HL-60 (cell line): Measurements from ENCODE around the gene C21orf58.

Experiments
- DNase-seq, 2 experiments: peaks; one replicate each; pipeline ENCODE4 v3.0.0-alpha.2; 2010 to 2020; ENCODE audit warnings: low read depth in 1 of 2, low spot score in 1 of 2
- H3K27ac ChIP-seq: fragments of 250-450 bp; sonication (Bioruptor Pico); replicated peaks from 2 replicates; pipeline ENCODE4 v1.5.1; 2020; ENCODE audit warnings: mild to moderate bottlenecking, moderate library complexity
- H3K27me3 ChIP-seq: fragments of 250-450 bp; sonication (Bioruptor Pico); 2 replicates; pipeline ENCODE4 v1.5.1; 2021; ENCODE audit warnings: mild to moderate bottlenecking, moderate library complexity; ENCODE audit not compliant: insufficient read depth, poor library complexity, severe bottlenecking
- H3K4me3 ChIP-seq: replicated peaks from 2 replicates; pipeline ENCODE4 v1.5.1; 2011; ENCODE audit warnings: mild to moderate bottlenecking, control low read depth, low read length; ENCODE audit not compliant: insufficient read depth
- CTCF ChIP-seq: IDR thresholded peaks from one replicate; pipeline ENCODE4 v1.5.1; 2011; ENCODE audit warnings: low read length, control low read depth, inconsistent platforms; ENCODE audit not compliant: insufficient read depth
- GABPA ChIP-seq: IDR thresholded peaks from 2 replicates; pipeline ENCODE4 v1.6.1; 2012; ENCODE audit warnings: low read depth
- POLR2AphosphoS5 ChIP-seq: IDR thresholded peaks from 2 replicates; pipeline ENCODE4 v1.6.1; 2012; ENCODE audit warnings: low read depth
- REST ChIP-seq: IDR thresholded peaks from 2 replicates; pipeline ENCODE4 v1.6.1; 2012; ENCODE audit warnings: low read depth; ENCODE audit not compliant: insufficient replicate concordance
- SPI1 ChIP-seq: IDR thresholded peaks from 2 replicates; pipeline ENCODE4 v1.6.1; 2012; ENCODE audit warnings: low read depth, mild to moderate bottlenecking, borderline replicate concordance

C21orf58 gene

GRCh38 chr21:46304437-46304836 lies 19.2 kb downstream of the C21orf58 start:
- no peak for TF ChIP-seq SPI1
- TF ChIP-seq GABPA, result no peak
- no peak for TF ChIP-seq POLR2AphosphoS5
- TF ChIP-seq REST, result no peak
- no peak overlapping the region for H3K27ac ChIP-seq
- no peaks in the 10 kb centered on the region for H3K27me3 ChIP-seq
- no peak overlapping the region for H3K4me3 ChIP-seq
- no peak for DNase-seq

GRCh38 chr21:46301759-46302158 lies 21.9 kb downstream of the C21orf58 start:
- no peak for DNase-seq

GRCh38 chr21:46299167-46299566 lies 24.5 kb downstream of the C21orf58 start:
- TF ChIP-seq POLR2AphosphoS5 (no peak), REST (no peak), GABPA (no peak), SPI1 (no peak), CTCF (no peak)
- Histone ChIP-seq H3K27me3 (peaks cover 2% of the 10 kb centered on the region), H3K4me3 (no peak overlapping the region), H3K27ac (no peak overlapping the region)
- DNase-seq, result no peak

More at GRCh38 chr21:46301759-46302158, 21.9 kb downstream of the C21orf58 start:
- Histone ChIP-seq H3K4me3 (no peak overlapping the region), H3K27me3 (peaks cover 2% of the 10 kb centered on the region), H3K27ac (no peak overlapping the region)
- TF ChIP-seq SPI1 (no peak), GABPA (no peak), REST (no peak), POLR2AphosphoS5 (no peak), CTCF (no peak)
